Glomerular visceral epithelial cell (primary cell): ENCODE measurements around the gene ENDOD1.

Experiments used
- DNase-seq: peaks from one replicate; pipeline ENCODE4 v3.0.0-alpha.2; 2016; ENCODE audit errors: extremely low spot score

Gene ENDOD1

DNA sequence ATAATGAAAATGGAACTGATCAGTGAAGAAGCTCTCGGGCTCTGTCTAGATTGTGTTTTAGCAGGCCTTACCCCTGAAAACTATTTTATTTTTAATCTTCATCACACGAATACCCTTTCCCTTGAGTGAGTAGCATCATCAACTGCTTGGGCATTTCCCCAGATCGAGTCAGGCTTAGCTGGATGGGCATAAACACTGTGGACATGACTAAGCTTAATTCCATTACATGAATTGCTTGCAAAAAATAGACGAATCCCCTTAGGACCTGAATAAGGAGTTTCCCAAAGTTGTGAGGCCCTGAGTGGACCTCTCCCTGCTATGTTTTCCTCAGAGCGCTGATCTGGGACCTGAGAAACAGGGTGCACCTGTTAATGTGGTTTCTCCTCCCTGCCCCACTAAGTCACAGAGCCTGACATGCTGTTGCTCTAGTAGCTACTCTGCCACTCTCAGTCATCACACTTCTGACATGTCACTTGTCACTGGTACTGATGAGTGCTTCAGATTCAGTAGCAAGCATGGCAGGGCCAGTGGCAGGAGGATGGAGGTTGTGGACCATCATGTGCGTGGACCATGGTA lies 53.5 kb downstream of the ENDOD1 start:
- no peak for DNase-seq

DNA sequence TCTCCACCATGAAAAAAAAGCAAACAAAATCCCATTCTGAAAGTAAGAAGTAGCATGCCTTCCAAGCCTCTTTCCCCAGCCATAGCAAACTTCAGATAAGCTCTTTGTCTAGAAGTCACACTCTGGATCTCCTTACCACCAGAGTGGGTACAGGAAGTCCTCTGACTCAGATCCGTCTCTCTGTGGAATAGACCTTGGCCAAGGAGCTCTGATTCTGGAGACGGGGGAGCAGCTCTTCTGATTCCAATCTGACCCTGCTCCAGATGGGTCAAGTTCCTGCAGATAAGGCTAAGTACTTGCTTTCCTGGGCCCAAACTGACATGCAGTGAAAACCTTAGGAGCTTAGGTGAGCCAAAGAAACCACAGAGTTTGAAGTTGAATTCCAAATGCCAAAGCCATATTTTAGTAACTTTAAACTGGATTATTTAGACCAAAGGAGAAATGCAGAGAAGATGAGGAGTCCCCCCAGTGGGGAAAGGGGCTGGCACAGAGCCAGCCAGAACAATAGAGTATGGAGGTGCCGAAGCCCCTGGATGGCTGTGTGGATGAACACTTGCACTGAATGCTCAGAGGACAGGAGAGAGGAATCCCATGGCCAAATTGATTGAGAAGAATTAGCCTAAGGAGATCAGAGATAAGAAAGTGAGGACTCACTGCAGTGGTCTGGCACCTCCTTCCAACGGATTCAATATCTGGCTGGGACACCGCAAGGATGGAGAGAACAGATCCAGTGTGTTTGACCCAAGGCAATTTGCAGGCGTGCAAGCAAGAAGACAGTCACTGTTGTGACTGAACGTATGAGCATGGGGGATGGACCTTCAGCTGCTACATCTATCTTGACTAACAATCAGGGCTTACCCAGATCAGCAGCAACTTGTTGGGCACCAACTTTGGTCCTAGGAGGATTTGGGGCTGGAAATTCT lies 54.9 kb downstream of the ENDOD1 start:
- no peak for DNase-seq

DNA sequence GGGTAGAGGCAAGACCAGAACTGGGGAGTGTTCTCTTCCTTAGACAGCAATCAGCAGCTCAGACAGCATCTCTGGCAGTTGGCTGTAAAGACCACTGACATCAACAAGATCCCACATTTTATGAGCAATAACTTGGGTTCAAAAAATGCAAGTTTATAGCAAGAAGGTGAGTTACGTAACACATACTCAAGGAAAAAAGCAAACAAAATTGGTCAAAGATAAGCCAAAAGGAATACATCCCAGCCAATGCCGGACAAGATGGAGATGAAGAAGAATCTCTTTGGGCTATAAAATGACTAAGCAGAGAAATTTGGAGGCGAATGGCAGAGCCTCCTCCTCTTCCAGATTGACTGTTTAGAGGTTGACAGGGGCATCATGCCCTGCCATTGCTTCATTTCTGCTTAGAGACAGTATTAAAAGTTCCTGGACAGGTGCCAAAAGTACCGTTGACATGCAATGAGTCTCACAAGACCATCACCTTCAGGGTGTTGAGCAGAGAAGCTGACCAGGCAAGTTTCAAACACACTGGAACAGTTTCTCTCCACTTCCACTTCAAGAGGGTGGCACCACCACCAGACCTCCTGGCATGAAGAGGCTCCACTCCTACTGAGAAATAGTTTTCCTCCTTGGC lies 55.9 kb downstream of the ENDOD1 start:
- DNase-seq: no peak

DNA sequence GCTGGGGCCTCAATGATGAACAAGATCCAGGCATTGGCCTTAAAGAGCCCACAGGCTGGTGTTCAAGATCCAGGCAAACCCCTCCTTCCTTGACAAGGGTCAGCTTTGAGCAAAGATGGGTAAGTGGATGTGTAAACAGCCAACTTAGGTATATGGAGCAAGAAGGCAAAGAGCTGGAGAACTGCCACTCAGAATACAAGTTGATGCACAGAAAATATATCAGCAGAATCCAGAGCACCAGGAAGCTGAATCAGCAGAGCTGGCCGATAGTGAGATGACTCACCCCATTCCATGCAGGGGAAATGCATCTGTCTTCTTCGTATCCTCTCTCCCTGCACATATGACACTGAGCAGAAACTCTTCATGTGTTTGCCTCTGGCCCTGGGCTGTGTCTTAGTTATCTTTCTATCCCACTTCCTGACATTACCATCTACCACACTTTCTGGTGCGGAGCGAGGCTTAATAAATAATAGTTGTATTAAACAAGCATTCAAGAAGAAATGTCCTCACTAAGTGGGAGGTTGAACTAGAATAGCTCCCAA lies 57.8 kb downstream of the ENDOD1 start:
- DNase-seq: peak; percentile 61

DNA sequence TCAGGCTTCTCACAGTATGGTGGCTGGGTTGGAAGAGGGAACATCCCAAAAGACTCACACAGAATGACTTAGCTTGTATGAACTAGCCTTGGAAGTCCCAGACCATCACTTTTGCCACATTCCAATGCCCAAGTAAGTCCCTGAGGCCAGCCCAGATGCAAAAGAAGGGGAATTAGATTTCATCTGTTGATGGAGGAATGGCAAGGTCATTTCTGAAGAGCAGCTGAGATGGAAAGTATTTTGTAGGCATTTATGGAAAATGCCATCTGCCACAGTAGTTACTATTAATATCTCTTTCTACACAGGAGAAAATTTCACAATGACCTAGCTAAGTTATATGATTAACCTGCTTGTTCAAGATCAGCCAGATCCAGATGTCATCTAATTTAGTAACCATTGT lies 58.8 kb downstream of the ENDOD1 start:
- DNase-seq: no peak

DNA sequence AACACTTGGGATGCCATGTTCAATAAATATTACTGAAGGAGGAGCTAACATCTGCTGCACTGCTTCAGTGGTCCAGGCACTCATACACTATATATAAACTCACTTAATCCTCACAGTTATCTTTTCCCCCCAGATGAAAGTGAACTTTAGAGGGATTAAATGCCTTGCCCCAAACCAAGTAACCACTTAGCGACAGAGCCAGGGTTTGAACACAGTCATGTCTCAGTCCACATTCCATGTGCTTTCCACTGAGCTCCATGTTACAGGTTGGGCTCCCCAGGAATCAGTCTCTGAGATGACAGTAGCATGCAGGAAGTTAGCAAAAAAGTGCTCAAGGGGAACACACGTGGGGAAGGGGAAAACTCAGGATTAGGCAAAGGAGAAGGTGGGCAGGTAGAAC lies 59.3 kb downstream of the ENDOD1 start:
- no peak for DNase-seq

DNA sequence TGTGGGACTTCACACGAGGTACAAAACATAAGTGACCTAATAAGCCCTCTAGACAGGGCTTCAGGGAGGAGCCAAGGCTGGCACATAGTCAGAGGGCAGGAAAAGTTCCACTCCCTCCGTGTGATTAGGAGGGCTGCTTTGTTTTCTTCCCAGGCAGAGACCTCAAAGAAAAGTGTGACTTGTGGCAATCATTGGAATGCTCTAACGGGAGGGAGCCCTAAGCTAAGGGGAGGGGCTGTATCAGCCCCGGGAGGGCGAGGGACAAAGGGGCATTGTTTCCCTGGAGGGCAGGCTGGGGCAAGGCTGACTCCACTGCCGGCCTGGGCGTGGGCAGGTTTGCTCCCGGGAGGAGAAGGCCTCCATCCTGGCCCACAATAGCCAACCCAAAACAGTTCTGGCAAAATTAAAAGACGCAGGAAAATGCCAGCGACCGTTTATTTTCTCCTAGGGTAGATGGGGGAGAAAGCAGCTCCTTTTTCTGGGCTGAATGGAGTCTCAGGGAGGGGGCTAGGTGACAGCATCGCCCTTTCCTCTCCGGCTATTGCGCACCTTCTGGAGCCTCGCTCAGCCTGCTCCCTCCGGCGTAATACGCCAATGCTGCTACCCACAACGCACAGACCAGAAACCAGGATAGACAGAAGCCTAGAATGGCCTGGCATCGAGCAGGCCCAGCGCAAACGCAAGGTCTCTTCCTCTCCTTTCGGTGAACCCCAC lies 60.2 kb downstream of the ENDOD1 start:
- DNase-seq: no peak

DNA sequence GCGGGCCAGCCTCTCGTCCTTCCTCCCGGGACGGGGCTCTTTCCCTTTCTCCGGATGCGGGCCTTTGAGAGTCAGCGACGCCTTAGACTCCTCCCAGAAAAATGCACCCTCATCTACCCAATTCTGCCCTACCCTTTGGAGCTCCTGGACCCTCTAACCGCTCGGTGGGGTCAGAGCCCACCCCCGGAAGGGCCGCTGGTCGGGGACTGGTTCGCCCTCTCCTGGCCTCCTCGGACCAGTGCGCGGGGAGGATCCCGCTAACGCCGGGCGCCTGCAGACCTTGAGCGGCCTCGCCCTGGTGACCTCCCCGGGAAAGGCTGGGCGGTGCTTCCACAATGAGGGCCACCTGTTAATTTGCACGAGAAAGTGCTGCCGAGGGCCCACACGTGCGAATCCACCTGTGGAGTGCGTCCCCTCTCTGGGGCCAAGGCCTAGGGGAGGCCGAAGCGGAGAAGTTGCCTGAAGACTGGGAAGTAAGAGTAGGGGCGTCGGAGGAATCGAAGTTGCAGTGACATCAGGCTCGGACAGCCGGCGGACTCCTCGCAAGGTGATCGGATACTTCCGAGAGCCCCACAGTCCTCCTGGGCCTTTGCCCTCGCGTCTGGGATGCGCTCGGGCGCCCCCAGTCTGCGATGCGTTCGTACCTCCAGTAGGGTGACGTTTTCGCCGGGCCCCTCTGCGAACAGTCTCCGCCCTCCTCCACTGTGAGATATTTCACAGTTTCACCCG lies 61.5 kb downstream of the ENDOD1 start:
- peak; percentile 81 for DNase-seq

DNA sequence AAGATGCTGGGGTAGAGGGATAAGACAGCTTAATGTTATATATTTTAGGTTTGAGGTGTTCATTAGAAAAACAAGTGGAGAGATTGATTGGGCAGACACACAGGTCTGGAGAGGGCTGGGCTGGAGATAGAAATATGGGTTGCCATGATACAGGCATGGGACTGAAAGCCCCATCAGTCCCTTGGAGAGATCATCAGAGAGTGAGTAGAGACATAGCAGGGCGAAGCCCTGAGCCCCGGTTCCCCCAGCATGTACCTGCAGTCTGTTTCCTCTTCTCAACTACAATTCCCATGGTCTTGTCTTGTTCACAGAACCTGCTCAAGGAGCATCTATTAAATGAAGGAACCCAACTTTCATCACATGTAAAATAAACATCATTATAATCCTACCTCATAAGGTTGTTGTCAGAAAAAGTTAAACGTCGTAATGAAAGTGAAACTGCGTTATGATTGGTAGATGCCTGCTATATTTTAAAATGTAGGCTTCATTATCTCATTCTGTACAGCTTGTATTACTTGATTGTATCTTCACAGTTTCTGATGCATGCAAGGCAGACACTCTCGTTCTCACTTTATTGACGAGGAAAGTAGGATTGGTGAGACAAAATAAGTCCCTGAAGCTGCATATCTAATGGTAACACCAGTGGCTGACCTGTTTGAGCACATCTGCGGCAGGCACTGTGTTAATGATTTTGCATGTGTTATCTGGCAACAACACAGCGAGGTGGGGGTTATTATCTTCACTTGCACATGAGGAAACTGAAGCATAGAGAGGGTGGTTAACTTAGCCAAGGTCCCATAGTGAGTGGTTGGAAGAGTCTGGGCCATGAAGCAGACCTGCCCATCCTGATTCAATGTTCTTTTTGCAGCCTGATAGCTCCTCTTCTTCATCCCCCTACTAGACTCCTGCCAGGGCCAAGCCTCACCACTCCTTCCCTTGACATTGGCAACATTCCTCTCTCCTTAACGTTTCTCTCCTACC lies 63.5 kb downstream of the ENDOD1 start:
- no peak for DNase-seq

DNA sequence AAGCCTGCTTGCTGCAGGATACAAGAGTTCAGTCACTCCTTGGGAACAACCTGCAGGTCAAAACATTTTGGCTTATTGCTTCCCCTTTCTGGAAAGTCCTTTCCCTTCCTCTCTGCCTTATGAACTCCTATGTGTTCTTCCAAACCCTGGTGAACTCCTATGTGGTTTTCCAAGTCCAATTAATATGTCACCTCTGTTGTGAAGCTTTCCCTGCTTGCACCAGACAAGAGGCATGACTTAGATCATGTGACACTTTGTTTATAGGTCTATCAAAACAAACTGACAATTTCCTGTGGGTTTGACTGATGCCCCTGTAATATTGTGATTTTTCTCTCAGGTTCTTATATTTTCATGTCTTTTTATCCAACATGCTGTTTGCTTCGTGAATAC lies 64.2 kb downstream of the ENDOD1 start:
- no peak for DNase-seq

DNA sequence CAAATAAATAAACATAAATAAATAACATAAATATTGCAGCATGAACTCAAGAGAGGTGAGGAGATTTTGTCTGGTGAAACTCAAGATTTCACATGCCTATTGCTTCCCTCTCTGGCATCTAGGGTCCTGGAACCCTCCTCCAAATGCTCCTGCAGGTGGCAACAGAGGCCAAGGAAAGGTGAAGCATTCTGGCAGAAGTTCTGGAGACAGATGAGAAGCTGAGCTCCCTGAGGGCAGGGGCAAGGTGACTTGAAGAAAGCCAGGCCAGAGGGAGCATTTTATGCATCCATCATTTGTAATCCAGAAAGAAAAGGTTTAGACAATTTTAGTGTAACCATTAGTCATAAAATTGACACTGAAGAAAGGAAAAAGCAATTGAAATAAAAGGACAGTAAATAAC lies 64.9 kb downstream of the ENDOD1 start:
- DNase-seq: peak; percentile 40

DNA sequence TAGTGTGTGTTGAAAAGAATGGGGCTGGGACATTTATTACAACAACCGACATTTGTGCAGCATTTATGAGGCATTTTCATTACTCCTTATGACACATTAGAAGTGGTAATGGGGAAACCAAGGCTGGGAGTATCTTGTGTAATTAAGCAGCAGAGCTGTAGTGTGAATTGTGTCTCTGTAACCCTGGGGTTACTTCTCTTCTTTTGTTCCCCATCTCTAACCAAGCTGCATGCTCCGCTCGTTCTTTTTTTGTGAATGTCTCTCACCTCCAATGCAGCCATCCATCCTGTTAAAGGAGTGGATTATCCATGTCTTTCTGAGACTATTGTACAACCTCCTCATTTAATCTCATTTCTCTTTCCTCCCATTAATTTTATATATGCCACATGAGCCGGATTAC lies 65.7 kb downstream of the ENDOD1 start:
- no peak for DNase-seq

DNA sequence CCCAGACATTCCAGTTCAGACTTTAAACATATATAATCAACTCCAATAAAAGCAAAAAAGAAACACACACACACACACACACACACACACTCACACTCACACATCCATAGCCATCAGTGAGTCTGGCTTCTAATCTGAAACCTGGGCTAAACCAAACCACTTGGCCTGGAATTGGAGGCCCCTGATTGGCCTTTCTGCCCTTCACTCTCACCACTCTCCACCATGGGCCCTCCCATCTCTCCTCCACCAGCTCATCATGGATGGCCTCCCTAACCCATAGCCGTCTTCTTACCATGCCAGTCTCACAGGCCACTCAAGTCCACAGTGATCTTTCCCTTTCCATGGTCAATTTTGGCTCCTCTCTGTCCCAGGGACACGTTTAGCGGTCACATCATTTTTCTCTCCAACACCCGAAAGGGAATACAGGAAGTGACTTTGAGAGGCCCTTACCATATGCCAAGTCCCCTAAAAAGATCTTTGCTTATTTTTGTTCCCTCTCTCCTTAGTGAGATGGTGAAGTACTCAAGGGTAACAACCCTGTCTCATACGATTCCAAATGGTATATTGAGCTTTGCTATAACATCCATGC lies 66.6 kb downstream of the ENDOD1 start:
- DNase-seq: no peak

DNA sequence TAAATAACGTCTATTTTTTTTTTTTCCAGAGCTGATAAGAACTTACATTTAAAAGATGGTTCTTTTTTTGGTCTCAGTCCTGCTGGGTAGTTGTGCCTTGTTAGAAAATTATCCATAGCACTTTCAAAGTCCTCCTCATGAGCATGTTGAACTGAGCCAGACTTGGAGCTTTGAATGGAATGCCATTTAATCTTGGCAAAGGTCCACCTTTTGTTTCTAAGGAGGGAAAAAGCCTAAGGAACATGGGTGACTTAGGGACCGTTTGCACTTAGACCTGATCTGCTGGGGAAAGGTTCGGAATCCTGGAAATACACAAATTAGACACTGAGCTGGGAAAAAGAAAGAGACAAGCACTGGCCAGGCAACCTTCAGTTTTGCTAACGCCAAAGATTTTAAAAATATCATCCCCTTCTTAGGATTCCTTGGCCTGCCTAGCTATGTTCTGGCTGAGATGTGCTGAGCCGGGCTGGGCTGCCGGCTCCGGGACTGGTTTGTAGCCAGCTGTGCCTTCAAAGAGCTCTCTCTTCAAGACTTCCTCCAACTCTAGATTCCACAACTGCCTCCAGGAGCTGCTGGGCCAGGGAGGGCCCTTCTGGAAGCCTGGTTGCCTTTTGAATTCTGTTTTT lies 67.4 kb downstream of the ENDOD1 start:
- DNase-seq: no peak

DNA sequence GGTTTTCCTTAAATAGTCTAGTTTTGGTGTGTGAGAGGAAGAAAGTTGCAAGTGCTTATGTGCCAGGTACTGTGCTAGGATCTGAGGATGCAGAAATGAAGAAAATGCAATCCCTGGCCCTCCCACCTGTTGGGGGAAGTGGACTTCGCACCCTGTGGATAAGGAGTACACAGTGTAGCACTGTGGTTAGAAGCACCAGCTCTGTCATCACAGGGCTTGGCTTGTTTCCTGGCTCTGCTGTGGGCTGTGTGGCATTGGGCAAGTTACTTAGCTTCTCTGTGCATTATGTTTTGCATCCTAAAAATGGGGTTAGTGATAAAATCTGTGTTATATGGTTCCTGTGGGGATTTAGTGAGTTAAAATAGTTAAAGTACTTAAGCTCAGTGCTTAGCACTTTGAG lies 68.2 kb downstream of the ENDOD1 start:
- DNase-seq: no peak

DNA sequence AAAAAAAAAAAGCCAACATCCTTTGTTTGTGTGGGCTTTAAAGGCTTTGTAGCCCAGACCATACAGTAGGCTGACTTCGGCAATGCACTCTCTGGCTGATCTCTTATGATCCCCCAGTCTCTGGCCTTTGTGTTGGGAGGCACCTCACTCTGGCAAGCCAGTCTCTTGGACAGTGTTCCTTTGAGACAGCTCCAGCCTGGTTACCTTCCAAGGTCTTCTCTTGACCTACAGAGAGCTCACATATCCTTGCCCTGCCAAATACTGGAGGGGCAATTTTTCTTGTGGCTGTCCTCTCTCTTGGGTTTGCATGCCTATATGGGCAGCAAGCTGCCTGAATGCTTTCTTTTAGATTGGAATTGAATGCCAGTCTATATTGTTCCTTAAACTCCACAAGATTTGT lies 71.6 kb downstream of the ENDOD1 start:
- DNase-seq: no peak

DNA sequence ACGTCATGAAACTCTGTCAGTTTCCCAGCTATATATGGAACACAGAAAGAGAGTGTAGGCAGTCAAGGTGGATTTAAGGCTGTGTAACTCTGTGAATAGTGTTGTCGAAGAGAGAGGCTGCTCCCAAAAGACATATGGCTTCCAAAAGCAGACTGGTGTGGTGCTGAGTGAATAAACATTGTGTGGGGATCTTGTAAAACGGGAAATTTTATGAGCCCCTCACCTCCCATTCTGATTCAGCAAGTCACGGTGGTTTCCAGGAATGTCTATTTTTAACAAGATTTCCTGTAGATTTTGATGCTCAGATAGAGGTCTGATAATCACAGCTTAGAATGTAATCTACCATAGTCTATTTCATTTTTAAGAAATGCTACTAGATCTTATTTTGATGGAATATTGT lies 73.5 kb downstream of the ENDOD1 start:
- DNase-seq: no peak

DNA sequence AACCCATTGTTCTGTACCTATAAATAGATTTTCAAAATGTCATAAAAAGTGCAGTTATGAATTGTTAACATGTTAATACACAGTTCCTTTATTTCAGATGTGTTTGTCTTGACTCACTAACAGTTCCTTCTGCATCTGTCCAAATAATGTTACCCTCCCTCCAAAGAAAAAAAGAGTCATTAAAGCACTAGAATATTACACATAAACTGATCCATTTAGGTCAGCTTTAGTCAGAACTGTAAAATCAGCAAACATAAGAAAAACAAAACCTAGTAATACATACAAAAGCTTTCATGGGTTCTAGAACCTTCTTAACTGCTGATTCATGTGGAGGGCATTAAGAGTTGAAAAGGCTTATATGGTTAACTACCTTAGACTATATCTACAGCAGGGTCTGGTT lies 76.0 kb downstream of the ENDOD1 start:
- DNase-seq: no peak

DNA sequence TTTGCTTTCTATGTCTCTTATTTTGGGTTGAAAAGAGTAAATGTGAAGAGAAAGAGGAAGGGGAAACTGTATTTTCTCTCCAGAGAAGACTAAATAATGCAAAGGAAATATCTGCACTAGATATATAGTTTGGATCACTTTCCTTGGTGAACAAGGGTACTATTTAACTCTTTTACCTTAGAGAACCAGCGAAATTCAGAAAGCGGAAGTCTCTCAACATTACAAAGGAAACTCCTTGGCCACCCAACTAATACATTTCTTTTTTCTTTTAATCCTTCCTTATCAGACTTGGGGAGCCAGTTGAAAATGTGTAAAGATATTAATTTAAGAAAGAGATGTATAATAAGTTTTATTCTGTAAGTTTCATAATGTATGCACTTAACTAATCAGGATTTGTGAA lies 77.1 kb downstream of the ENDOD1 start:
- DNase-seq: no peak
